Upper lobe of left lung (tissue), 4 donors: ENCODE results near the gene UHRF1.

ENCODE experiments used
- CTCF ChIP-seq, 6 experiments: fragments of 450-650 bp in 4 of 6; fragments of 200-600 bp in 2 of 6; sonication (generic) in 2 of 6; IDR thresholded peaks; one replicate each; pipeline ENCODE4 v1.5.1; 2016 to 2019; ENCODE audit warnings: antibody characterized with exemption in 6 of 6
- EP300 ChIP-seq, 4 donors: sonication (generic); formaldehyde crosslinking; IDR thresholded peaks; one replicate each; pipeline ENCODE4 v1.5.1; 2017; ENCODE audit warnings: antibody characterized with exemption in 4 of 4, control low read depth in 2 of 4
- POLR2A ChIP-seq, 4 donors: fragments of 450-650 bp; IDR thresholded peaks; one replicate each; pipeline ENCODE4 v1.5.1; 2016 to 2017; ENCODE audit warnings: antibody characterized with exemption in 4 of 4, mild to moderate bottlenecking in 2 of 4
- POLR2AphosphoS5 ChIP-seq, 2 donors: sonication (generic); formaldehyde crosslinking; IDR thresholded peaks; one replicate each; pipeline ENCODE4 v1.5.1; 2017; ENCODE audit warnings: antibody characterized with exemption in 2 of 2

DNA sequence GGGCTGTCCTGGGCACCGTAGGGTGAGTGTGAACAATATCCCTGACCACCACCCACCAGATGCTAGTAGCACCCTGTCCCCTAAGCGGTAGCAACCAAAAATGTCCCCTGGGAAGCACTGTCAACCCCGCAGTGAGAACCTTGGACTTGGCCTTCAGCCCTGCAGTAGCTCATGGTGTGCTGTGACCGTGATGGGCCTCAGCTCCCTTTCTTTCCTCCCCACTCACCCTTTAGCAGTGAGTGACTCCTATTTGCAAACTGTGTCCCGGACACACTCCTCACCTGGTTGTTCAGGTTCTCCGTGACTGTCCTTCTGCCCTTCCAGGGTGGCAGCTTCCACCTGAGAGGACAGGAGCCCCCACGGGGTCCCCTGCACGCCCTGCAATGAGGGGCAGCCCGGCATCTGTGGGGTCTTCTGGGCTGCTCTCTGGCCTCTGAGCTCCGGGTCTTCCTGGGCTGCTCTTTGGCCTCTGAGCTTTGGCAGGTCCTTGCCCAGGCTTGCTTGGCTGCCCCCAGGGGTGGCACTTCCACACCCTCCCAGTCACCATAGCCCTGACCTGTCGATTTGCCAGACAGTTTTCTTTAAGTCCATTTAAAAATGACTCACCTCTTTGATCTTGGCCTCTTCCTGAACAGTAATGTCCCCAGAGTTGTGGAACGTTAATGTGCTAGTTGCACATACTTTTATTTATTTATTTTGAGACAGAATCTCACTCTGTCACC, 63.4 kb downstream of the UHRF1 start:
- TF ChIP-seq CTCF (IDR thresholded peaks at IDR 0.05) (no peak), EP300 (IDR thresholded peaks at IDR 0.05) (no peak), POLR2AphosphoS5 (IDR thresholded peaks at IDR 0.05) (no peak), POLR2A (IDR thresholded peaks at IDR 0.05) (no peak)
